PC-9 (cell line): ENCODE data around the gene PBX2.

Experiments used
- EZH2 ChIP-seq: fragments of 200-600 bp; sonication (generic); IDR thresholded peaks from 2 replicates; pipeline ENCODE4 v1.8.0; 2017; ENCODE audit warnings: antibody characterized with exemption, low read depth
- TF ChIP-seq, protein P1 (sequence below): fragments of 200-600 bp; sonication (generic); conservative IDR thresholded peaks from 2 replicates; pipeline ENCODE4 v1.6.1; 2017; ENCODE audit warnings: mixed run types, antibody characterized with exemption, mild to moderate bottlenecking, moderate library complexity

- TF ChIP-seq, protein P1, sequence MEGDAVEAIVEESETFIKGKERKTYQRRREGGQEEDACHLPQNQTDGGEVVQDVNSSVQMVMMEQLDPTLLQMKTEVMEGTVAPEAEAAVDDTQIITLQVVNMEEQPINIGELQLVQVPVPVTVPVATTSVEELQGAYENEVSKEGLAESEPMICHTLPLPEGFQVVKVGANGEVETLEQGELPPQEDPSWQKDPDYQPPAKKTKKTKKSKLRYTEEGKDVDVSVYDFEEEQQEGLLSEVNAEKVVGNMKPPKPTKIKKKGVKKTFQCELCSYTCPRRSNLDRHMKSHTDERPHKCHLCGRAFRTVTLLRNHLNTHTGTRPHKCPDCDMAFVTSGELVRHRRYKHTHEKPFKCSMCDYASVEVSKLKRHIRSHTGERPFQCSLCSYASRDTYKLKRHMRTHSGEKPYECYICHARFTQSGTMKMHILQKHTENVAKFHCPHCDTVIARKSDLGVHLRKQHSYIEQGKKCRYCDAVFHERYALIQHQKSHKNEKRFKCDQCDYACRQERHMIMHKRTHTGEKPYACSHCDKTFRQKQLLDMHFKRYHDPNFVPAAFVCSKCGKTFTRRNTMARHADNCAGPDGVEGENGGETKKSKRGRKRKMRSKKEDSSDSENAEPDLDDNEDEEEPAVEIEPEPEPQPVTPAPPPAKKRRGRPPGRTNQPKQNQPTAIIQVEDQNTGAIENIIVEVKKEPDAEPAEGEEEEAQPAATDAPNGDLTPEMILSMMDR: no peak
- no peak for TF ChIP-seq EZH2
Observed at GRCh38 chr6:32184084-32184640, 5.8 kb downstream of the PBX2 start, which contains the start of gene AGER.
